Neural cell (in vitro differentiated cells): ENCODE data around the gene B3GALNT2.
"Not testable (repeated sequence)": the region's sequence is repeated elsewhere in the genome, so short reads cannot be mapped to it uniquely, and the experiment has no call there.

Experiments used
- EP300 ChIP-seq: fragments of 450-650 bp; conservative IDR thresholded peaks from 2 replicates; pipeline ENCODE4 v1.6.1; 2014; ENCODE audit warnings: antibody characterized with exemption, mild to moderate bottlenecking, moderate library complexity; ENCODE audit not compliant: poor library complexity, severe bottlenecking
- EZH2 ChIP-seq: fragments of 200-600, 300-800 bp; shearing (Covaris generic), sonication (generic); IDR thresholded peaks from 2 replicates; pipeline ENCODE4 v1.6.1; 2014; ENCODE audit warnings: antibody characterized with exemption, low read length, borderline replicate concordance, mild to moderate bottlenecking; ENCODE audit not compliant: insufficient read depth, poor library complexity, severe bottlenecking
- MXI1 ChIP-seq: fragments of 450-650 bp; conservative IDR thresholded peaks from 2 replicates; pipeline ENCODE4 v1.6.1; 2014; ENCODE audit warnings: antibody characterized with exemption, mild to moderate bottlenecking; ENCODE audit not compliant: poor library complexity, severe bottlenecking
- POLR2AphosphoS5 ChIP-seq: IDR thresholded peaks from 2 replicates; pipeline ENCODE4 v1.6.1; 2012
- RAD21 ChIP-seq: fragments of 450-650 bp; conservative IDR thresholded peaks from 2 replicates; pipeline ENCODE4 v1.6.1; 2014; ENCODE audit warnings: antibody characterized with exemption, mild to moderate bottlenecking, moderate library complexity
- TAF1 ChIP-seq: IDR thresholded peaks from 2 replicates; pipeline ENCODE4 v1.6.1; 2012; ENCODE audit warnings: low read depth
- TF ChIP-seq, protein P1 (sequence below): fragments of 450-650 bp; IDR thresholded peaks from 2 replicates; pipeline ENCODE4 v1.5.1; 2014; ENCODE audit warnings: antibody characterized with exemption, mild to moderate bottlenecking, moderate library complexity; ENCODE audit not compliant: poor library complexity, severe bottlenecking

DNA sequence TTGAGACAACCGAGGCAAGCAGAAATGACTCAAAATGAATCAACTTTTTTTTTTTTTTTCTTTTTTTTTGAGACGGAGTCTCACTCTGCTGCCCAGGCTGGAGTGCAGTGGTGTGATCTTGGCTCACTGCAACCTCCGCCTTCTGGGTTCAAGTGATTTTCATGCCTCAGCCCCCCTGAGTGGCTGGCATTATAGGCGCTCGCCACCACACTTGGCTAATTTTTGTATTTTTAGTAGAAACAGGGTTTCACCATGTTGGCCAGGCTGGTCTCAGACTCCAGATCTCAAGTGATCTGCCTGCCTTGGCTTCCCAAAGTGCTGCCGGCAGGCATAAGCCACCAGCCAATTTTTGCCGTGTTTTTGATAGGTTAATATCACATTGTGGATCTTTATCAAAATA, 46.4 kb downstream of the B3GALNT2 start:
- TF ChIP-seq MXI1, TAF1, POLR2AphosphoS5, RAD21, EP300, EZH2: not testable (repeated sequence)
- TF ChIP-seq, protein P1, sequence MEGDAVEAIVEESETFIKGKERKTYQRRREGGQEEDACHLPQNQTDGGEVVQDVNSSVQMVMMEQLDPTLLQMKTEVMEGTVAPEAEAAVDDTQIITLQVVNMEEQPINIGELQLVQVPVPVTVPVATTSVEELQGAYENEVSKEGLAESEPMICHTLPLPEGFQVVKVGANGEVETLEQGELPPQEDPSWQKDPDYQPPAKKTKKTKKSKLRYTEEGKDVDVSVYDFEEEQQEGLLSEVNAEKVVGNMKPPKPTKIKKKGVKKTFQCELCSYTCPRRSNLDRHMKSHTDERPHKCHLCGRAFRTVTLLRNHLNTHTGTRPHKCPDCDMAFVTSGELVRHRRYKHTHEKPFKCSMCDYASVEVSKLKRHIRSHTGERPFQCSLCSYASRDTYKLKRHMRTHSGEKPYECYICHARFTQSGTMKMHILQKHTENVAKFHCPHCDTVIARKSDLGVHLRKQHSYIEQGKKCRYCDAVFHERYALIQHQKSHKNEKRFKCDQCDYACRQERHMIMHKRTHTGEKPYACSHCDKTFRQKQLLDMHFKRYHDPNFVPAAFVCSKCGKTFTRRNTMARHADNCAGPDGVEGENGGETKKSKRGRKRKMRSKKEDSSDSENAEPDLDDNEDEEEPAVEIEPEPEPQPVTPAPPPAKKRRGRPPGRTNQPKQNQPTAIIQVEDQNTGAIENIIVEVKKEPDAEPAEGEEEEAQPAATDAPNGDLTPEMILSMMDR, result not testable (repeated sequence)
